ENCODE results near the gene TBX15.

DNA sequence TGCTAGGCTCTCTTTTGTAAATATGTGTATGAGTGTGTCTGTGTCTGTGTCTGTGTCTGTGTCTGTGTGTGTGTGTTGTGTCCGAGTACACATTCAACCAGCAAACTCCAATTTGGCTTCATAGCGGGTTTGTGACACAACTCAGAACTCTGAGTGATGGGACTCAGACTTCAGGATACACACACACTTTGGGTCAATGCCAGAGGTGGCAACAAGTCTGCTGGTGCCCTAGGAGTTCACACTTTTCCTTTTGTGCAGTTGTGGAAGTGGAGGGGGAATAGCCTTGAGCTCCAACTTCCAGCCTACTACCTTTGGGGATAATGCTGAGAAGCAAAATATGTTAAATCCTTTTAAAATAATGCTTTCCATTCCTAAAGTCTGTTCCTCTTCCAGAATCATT lies 16.6 kb upstream of the TBX15 start:
- TF ChIP-seq, protein P1, sequence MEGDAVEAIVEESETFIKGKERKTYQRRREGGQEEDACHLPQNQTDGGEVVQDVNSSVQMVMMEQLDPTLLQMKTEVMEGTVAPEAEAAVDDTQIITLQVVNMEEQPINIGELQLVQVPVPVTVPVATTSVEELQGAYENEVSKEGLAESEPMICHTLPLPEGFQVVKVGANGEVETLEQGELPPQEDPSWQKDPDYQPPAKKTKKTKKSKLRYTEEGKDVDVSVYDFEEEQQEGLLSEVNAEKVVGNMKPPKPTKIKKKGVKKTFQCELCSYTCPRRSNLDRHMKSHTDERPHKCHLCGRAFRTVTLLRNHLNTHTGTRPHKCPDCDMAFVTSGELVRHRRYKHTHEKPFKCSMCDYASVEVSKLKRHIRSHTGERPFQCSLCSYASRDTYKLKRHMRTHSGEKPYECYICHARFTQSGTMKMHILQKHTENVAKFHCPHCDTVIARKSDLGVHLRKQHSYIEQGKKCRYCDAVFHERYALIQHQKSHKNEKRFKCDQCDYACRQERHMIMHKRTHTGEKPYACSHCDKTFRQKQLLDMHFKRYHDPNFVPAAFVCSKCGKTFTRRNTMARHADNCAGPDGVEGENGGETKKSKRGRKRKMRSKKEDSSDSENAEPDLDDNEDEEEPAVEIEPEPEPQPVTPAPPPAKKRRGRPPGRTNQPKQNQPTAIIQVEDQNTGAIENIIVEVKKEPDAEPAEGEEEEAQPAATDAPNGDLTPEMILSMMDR (IDR thresholded peaks at IDR 0.05) = no peak
- no peak for TF ChIP-seq POLR2A (IDR thresholded peaks at IDR 0.05)
